HG02943 (cell line): Measurements from ENCODE around the gene UCHL1.
A peak's percentile ranks its signal among the peaks of the same experiment; 100 is the strongest.

Source experiments
- ATAC-seq: cut with Tn5 transposase; IDR thresholded peaks from one replicate; pipeline ENCODE4 v1.9.1; 2021; ENCODE audit warnings: mild to moderate bottlenecking, low read depth, moderate library complexity; ENCODE audit not compliant: unreplicated experiment

Gene UCHL1

DNA sequence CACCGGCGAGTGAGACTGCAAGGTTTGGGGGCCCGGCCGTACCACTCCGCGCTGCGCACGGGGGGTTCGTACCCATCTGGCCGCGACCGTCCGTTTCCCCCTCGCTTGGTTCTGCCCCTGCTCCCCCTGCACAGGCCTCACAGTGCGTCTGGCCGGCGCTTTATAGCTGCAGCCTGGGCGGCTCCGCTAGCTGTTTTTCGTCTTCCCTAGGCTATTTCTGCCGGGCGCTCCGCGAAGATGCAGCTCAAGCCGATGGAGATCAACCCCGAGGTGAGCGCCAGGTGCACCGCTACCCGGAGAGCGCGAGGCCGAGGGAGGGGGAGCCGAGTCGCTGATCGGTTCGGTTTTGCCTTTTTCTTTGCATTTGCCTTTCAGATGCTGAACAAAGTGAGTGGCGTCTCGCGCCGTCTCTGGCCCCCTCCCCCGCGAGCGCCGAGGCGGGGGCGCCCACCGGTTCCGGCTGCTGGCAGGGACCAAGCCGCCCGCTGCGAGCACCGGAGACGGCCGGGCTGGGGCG is at the start of gene UCHL1:
UCHL1 (plus strand) TSS at position 189 of the 517 bp plus-strand sequence; CDS start at position 238, 49 bp downstream.
- no peak for ATAC-seq

DNA sequence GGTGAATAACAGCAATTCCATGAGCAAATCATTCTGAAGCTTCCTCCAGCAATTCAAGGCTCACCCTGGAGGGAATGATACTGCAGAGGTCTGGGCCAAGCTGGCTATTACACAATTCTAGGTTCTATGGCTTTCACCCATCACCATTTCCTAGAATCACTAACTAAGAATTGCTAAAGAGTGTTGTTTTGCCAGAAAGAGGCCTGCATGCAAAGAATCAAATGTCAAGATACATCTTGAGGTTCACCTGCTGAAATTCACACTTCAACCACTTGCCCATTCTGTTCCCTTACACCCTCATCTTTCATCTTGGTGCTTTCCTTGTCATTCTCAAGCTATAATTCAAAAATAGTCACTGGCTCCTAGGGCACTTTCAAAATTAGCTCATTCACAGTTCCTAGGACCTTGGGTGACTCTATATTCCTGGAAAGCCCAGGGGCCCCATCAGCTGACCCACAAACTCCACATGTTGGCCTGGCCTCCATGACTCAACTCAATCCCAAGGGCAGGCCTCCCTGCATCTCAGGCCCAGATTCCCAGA is 49.4 kb upstream of the UCHL1 start:
- no peak for ATAC-seq

DNA sequence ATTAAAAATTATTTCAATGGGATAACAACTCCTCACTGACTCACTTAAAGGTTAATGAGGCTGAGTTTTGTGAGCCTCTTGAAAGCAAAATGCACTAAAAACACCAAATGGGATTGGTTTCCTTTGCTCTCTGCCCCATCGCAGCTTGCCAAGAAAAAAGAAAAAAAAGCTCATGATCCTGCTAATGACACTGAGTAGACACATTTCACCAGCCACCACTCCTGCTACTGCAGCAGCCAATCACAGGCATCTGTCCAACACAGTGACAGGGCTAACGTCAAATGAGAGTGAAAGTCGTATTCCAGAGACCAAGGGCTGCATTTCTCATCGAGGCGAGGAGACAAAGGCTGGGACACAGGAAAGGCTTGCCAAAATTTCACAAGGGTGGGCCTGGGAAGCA is 47.5 kb upstream of the UCHL1 start:
- no peak for ATAC-seq

DNA sequence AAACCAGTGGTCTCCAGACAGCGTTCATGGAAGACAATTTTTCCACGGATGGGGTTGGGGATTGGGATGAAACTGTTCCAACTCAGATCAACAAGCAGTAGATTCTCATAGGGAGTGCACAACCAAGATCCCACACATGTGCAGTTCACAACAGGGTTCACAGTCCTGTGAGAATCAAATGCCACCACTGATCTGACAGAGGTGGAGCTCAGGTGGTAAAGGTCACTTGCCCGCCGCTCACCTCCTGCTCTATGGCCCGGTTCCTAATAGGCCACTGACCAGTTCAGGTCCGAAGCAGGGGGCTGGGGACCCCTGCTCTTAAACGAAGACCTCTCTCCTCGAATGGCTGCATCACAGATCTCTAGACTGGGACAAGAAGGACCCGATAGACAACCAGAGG is 46.8 kb upstream of the UCHL1 start:
- no peak for ATAC-seq

DNA sequence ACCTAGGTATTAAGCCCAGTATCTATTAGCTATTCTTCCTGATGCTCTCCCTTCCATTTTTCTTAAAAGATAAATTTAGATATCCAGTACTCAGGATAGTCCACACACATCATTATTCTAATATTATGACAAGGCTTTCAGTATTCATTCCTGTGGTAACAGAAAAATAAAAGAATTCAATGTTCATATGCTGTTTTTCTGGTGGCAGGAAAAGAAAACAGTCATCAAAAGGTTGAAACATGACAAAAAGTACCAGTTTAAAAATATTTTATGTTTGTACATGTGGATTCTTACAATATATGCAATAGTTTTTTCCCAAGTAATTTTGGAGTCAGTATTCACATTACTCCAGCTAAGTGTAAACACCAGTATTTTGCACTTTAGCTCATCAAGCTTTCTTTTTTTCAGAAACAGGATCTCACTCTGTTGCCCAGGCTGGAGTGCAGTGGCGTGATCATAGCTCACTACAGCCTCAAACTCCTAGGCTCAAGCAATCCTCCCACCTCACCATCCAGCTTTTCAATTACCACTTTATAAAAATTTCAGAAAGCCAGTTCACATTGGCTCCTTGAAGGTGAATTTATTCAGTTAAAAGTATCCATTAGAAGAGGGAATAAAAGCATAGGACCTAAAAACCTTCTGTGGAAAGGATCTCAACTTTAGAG is 44.6 kb upstream of the UCHL1 start:
- no peak for ATAC-seq

DNA sequence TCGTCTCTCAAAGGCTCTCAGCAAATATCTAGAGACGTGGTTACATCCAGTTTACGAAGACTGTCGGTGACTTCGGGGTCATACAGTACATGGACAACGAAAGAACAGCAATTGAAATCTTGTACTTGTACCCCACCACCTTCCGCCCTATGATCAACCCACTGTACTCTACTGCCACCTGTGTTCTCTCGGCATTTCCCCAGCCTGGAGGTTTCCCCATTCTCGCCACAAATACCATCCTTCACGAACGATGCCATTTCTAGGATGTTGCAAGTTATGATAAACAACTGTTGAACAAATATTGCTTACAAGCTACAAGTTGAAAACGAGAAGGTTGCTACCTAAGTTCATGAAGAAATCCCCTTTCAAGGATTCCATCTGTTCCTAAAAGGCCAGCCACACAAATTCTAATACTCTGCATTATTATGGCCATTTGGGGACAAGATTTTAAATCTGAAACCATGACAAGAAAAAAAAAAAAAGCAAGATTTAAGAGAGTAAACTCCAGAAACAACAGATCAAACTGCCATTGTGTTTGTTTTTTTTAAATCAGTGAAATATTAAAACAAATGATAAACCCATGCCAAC is 44.0 kb upstream of the UCHL1 start:
- no peak for ATAC-seq

DNA sequence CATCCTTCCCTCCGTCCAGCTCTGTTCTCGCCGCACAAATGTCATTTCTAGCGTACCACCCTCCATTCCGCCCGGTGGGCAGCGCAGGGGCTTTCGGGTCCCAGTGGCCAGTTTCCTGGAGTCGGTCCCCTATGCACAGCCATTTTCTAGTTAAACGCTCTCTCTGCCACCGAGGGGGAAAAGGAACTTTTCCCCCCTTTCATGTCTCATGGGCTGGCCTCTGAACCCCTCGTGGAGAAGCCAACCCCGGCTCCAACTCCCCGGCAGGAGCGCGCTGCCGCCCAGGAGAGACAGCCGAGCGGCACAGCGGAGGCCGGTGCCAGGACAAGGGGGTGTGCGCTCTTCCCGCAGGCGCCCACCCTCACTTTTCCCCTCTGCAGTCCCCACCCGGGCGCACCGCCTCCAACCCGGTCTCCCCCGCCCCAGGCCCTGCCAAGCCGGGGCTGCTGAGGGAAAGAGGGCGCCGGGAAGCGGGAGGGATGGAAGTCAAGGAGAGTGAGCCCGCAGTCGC is 43.0 kb upstream of the UCHL1 start:
- no peak for ATAC-seq

DNA sequence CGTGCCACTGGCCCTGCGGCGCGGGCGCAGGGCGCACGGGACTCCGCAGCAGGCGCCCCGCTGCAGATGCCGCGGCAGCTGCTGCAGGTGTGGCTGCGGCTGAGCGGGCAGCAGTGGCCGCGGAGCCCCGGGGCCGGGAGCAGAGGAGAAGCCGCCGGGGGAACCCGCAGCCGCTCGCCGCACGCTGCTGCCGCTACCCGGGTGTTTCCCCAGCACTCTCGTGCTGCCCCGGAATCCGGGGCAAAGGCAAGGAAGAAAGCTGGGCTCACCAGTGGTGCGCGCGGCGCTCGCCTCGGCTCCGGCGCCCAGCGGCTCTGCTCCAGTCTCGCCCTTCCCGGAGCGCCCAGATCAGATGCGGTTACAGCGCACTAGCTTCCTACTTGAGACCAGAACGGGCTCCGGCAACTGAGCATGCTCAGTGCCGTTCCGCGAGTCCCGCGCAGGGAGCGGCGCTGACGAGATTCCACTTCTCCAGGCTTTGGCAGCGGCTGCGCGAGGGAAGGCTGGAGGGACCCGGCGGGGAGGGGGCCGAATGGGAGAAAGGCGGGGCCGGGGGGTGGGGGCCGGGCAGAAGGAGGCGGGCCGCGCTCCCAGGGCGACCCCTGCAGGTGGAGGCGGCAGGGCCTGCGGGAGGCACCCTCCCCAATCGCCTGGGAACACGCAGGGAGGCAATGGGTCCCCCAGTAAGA is 42.4 kb upstream of the UCHL1 start, which contains the start of gene APBB2:
APBB2 (minus strand) TSS at position 407 of the 689 bp plus-strand sequence. CDS start 181,288 bp downstream, outside the sequence.
- peak; percentile 52 for ATAC-seq

DNA sequence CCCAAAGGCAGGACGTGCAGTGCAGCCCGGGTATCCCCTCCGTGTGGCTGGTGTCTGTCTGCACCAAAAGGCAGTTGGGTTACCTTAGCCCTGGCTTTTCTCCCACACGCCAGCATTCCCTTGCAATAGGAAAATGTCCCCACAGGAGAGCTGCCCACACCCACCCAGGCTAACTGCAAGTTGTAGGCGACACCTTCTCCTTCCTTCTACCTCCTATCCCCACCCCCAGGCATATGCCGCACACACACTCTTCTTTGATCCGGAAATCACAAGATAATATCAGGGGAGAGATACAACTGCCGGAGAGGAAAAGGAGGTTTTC is 41.9 kb upstream of the UCHL1 start:
- ATAC-seq: no peak

DNA sequence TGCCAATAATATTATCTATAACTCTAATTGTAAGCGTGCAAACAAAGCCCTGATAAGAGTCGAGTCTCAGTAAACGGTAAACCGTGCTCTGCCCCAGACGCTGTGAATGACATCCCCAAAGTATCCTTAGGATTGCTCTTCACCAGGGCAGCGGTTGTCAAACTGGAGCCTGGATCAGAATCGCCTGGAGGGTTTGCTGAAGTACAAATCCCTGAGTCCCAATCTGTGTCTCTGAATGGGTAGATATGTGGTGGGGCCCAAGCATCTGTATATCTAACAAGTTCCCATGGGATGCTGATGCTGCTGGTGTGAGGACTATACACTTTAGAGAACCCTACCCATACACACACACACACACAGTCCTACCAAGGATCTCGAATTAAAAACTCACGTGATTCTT is 41.6 kb upstream of the UCHL1 start:
- no peak for ATAC-seq

DNA sequence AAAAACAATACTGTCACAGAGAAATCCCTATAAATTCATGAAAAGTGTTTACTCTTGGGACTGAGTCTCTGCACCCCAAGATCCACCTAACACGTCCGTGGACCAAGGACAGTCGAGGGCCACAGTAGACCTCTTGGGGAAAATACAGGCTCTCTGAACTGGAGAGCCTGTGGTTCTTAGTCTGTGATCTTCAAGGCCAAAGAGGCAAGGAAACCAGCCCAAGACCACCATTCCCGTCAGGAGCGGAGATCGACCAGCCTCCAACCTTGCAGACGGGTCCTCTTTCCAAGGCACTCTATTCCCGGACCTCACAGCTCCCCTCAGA is 40.8 kb upstream of the UCHL1 start:
- ATAC-seq: no peak

DNA sequence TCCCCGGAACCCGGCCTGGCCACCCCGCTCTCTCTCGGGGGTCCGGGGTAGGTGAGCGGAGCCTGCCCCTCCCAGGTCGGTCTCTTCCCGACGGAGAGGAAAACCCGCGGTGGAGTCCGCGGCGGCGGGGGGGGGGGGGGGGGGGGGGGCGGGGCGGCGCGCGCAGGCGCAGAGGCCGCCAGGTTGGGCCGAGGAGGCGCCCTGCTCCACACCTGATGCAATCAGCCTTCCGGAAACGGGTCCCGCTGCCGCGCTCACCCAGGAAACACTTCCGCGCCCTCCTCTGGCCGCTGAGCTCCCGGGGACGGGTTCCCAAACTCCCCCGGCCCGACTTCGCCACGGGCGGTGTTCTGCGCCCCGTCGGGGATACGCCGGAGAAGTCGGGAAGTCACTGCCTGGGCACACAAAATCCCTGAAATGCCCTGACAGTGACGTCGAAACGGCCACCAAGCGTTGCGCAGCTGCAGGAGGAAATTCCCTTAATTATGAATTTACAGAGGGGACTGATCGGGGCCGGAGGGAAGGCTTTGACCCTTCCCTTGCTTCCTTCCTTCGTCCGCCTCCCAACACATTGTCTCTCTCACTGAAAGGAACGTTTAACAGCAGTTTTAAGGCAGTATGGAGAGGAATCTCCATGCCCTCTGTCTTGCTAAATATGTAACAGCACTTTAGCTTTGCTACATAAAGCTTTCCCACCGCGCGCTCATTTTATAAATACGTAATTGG is 40.3 kb upstream of the UCHL1 start:
- peak; percentile 59 for ATAC-seq

DNA sequence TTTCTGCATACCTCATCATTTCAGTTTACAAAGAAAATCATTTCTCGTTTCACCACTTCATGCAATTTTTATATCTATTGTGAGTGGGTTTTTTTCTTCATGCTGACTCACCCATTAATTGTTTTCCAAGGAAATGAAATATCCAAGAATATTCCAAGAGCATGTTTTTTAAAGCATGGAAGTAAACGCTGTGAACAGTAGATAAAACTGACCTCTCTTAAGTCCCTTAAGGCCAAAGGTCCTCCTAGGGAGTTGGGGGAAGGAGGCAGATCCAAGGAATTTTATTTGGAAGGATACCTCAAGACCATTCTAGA is 39.8 kb upstream of the UCHL1 start:
- no peak for ATAC-seq

DNA sequence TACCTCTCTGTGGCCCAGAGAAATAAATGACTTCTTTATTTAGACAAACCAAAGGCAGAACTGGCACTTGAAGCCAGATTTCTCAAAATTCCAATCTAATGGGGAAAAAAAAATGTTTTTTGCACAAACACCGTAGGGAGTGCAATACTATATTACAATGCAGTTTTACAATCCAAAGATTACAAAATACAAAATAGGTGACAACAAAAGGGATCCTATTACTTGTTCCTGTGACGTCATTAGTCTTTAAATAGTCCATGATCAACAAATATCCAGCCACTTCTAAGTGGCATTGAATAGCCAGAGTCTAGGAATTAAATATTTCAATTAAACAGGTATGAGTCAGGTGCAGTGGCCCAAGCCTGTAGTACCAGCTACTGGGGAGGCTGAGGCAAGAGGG is 39.4 kb upstream of the UCHL1 start:
- no peak for ATAC-seq

DNA sequence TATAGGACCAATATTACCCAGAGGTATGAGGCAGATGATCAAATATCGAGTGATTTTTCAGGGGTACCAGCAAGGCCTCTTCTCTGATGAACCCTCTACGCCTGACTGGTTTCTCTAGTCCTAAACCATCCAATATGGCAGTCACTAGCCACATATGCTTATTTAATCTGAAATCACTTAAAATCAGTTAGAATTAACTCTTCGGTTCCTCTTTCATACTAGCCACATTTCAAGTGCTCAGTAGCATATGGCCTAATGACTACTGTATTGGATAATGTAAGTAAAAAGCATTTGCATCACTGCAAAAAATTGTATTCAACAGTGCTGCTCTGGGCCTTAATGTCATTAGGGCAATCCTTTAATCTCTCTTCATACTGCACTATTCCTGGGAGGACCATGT is 38.0 kb upstream of the UCHL1 start:
- no peak for ATAC-seq

DNA sequence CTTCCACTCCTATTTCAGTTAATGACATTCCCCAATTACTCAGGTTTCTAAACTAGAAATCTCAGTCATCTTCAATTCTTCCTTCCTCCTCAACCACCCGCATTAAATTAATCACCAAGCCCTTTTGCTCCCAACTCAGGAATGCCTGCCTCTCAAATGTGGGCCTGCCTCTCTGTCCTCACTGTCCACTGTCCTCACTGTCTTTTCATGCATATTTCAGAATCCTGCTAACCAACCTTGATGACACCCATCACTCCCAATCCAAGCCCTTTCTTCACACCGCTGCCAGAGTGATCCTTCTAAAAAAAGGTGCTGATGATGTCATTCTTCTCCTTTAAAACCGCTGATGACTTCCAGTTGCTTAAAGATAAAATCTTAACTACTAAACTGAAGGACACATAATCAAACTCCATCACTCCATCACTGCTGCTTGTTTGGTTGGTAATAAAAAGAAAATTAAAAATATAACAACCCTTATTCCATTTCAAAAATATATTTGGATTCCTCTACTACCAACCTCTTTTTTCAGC is 37.2 kb upstream of the UCHL1 start:
- ATAC-seq: no peak

DNA sequence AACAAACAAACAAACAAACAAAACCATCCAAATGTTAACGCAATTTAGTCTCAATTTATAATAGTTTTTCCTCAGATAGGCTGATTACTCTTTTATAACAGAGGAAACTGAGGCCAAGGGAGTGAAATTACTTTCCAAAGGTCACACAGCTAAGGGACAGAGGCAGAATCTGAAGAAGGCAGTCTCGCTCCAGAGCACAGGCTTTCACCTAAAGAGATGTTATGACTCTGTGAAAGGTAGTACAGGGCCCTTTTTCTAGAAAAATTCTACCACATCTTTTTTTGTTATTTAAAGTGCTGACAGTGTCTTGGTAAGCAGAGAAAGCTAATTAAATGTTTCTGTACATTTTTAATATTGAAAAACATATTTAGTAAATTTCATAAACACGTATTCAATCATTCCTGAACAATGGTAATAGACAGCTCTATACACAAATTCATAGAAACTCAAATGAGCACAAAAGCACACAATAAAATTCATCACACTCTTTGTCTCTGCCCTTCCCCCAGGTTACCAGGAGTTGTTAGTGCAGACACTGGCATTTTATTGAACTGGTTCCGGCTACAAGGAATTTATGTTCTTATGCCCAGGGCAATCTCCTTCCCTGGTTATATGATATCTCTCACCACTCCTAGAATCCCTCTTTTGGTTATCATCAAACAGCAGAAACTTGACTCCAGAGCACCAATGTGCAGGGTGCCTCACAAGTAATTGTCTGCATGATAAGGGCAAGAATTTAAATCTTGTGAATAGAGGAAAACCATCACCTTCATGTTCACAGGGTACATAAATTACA is 34.7 kb upstream of the UCHL1 start:
- ATAC-seq: no peak

DNA sequence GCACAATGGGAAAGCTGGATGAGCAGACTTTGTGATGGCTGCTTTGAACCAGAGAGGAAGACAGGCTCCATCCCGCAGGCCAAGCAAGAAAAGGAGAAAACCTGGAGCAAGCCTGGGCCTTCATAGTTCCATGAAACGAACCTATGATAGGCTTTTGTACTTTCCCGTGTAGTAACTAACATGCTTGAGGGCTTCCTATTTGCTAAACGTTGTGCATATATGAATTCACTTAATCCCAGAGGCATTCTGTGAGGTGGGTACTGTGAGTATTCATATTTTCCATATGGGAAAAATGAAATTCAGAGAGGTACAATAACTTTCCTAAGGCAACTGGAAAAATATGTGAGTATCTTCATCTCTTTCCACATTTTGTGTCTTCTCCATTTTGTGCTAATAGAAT is 28.8 kb upstream of the UCHL1 start:
- no peak for ATAC-seq

DNA sequence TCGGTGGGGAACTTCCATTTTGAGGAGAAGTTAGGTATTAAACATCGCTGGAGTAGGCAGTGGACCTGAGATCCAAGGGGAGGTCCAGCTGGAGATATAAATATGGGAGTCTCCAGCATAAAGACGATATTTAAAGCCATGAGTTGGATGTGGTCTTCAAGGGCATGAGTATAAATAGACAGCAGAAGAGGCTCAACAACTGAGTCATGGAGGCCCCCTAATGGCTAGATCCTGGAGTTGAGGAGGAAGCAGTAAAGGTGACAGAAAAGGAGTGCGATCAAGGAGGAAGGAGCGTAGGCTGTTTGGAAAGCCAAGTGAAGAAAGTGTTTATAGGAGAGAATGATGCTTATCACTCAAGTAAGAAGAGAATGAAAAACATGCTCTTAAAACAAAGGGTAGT is 24.3 kb upstream of the UCHL1 start:
- ATAC-seq: no peak

DNA sequence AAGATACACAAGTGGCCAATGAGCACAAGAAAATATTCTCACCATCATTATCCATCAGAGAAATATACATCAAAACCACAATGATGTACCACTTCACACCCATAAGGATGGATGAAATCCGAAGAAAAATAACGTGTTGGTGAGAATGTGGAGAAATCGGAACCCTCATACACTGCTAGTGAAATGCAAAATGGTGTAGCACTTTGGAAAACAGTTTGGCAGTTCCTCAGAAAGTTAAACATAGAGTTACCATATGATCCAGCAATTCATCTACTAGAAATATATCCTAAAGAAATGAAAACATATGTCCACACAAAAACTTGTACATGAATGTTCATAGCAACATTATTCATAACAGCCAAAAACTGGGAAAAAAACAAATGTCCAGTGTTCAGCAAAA is 23.9 kb upstream of the UCHL1 start:
- ATAC-seq: no peak
